ENCODE measurements around the gene ZCWPW1. TPM values are rescaled to one million over a fixed set of nuclear protein-coding genes. Genes with fewer than 3 reads are reported as not detected.
"Not testable (repeated sequence)": the region's sequence is repeated elsewhere in the genome, so short reads cannot be mapped to it uniquely, and the experiment has no call there.

The ZCWPW1 gene
- total RNA-seq, 6 experiments from 2014 or later, result 0.86 to 5.7 (median 2.7) TPM

- intact Hi-C loops (cut with DNase I), result no loop called here
- Histone ChIP-seq H3K4me1 (no peaks in the 10 kb centered on the region), H3K27me3 (no peaks in the 10 kb centered on the region), H3K36me3 (no peaks in the 10 kb centered on the region), H3K9me3 (no peaks in the 10 kb centered on the region), H3K4me3 (no peak overlapping the region), H3K27ac (peak overlapping the region in 2 of 3 donors; percentile 16 to 66)
- WGBS (ENCODE audit: insufficient coverage, low coverage, low lambda C conversion rate, missing lambda C conversion rate), result 20% methylated on average over 1 of the region's 6 CpGs
- ATAC-seq, result peak; percentile 49 to 66 (median 60)
- peak in 2 of 3 donors; percentile 59 to 86 for DNase-seq
- no peak for TF ChIP-seq POLR2A (IDR thresholded peaks at IDR 0.05)
- TF ChIP-seq, protein P1, sequence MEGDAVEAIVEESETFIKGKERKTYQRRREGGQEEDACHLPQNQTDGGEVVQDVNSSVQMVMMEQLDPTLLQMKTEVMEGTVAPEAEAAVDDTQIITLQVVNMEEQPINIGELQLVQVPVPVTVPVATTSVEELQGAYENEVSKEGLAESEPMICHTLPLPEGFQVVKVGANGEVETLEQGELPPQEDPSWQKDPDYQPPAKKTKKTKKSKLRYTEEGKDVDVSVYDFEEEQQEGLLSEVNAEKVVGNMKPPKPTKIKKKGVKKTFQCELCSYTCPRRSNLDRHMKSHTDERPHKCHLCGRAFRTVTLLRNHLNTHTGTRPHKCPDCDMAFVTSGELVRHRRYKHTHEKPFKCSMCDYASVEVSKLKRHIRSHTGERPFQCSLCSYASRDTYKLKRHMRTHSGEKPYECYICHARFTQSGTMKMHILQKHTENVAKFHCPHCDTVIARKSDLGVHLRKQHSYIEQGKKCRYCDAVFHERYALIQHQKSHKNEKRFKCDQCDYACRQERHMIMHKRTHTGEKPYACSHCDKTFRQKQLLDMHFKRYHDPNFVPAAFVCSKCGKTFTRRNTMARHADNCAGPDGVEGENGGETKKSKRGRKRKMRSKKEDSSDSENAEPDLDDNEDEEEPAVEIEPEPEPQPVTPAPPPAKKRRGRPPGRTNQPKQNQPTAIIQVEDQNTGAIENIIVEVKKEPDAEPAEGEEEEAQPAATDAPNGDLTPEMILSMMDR (IDR thresholded peaks at IDR 0.05), result no peak
These were observed 59.4 kb downstream of the ZCWPW1 start for GRCh38 chr7:100369105-100369504.

- peak in 1 of 3 donors; percentile 55 for DNase-seq
- peak in 2 of 4 donors; percentile 5 to 7 for ATAC-seq
- intact Hi-C loops (cut with DNase I), result no loop called here
These were observed 60.6 kb downstream of the ZCWPW1 start for GRCh38 chr7:100367676-100368613.

DNA sequence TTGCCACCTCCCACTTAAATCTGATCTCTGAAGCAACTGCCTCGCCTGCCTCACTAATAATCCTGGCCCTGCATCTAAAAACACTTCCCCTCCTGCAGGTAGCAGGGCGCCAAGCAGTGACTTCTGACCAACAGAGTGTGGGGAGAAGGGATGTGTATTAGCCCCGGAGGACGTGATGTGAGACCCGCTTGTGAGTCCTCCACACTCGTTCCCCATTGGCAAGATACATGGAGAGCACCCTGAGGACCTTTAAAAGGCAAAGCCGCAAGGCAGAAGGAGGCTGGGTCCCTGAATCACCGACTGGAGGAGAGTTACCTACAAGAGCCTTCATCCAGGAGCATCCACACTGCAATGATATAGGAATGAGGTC, 61.3 kb downstream of the ZCWPW1 start:
- no peak overlapping the region for H3K27ac ChIP-seq
- no peaks in the 10 kb centered on the region for H3K4me1 ChIP-seq
- H3K27me3 ChIP-seq, result no peaks in the 10 kb centered on the region
- ATAC-seq (no peak), DNase-seq (peak in 1 of 3 donors; percentile 41)
- no peaks in the 10 kb centered on the region for H3K9me3 ChIP-seq
- intact Hi-C loops (cut with DNase I), result no loop called here
- 93% methylated on average over 6 of the region's 8 CpGs for WGBS (ENCODE audit: insufficient coverage, low coverage, low lambda C conversion rate, missing lambda C conversion rate)
- H3K4me3 ChIP-seq, result no peak overlapping the region
- TF ChIP-seq, protein P1 (IDR thresholded peaks at IDR 0.05), result no peak
- TF ChIP-seq POLR2A (IDR thresholded peaks at IDR 0.05), result no peak
- peaks cover 0 to 5% (median under 1%) of the 10 kb centered on the region in 4 donors for H3K36me3 ChIP-seq

More at GRCh38 chr7:100367676-100368613, 60.6 kb downstream of the ZCWPW1 start:
- peak overlapping the region in 1 of 3 donors; percentile 43 for H3K27ac ChIP-seq
- H3K36me3 ChIP-seq, result peaks cover 0 to 3% (median 0%) of the 10 kb centered on the region in 4 donors
- no peaks in the 10 kb centered on the region for H3K27me3 ChIP-seq
- H3K4me3 ChIP-seq, result no peak overlapping the region
- no peaks in the 10 kb centered on the region for H3K4me1 ChIP-seq
- no peak for TF ChIP-seq POLR2A (IDR thresholded peaks at IDR 0.05)
- TF ChIP-seq, protein P1 (IDR thresholded peaks at IDR 0.05), result no peak
- H3K9me3 ChIP-seq, result no peaks in the 10 kb centered on the region
- WGBS (ENCODE audit: insufficient coverage, low coverage, low lambda C conversion rate, missing lambda C conversion rate), result 83% methylated on average over 11 of the region's 12 CpGs

DNA sequence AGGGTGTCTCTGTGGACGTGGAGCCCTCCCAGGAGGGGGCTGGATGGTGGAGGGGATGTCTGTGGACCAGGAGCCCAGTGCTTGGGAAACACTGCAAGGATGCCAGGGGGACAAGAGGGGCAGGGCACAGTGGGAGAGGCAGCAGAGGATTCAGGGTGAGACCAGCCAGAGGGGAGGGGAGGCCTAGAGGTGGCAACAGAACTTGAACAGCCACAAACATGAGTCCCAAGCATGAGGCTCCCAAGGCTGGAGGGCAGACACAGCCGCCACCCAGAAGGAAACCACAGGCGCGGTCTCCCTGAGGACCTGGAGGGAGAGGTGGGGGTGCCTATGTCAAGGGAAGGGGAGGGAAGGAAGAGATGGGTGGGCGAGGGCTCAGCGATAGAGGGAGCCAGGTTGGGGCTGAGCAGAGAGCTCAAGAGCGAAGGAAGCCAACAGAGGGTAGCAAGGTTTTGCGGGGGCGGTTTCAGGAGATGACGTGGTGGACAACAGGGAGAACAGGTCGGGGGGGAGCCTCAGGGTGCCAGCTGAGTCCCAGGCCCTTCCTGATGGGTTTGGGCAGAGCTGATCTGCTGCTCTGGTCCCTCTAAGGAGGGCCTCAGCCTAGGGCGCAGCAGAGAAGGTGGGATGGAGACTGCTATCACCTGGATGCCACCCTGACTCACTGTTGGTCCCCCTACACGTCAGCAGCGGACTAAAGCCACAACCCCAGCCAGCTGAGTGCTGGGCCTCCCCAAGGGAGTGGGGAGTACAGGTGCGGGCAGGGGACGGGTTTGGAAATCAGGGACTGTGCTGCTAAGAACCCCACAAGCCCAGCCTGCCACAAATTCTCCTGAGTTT, 61.9 kb downstream of the ZCWPW1 start:
- Histone ChIP-seq H3K27me3 (no peaks in the 10 kb centered on the region), H3K9me3 (no peaks in the 10 kb centered on the region), H3K4me1 (no peaks in the 10 kb centered on the region), H3K27ac (no peak overlapping the region), H3K36me3 (peaks cover 0 to 11% (median 4%) of the 10 kb centered on the region in 4 donors), H3K4me3 (no peak overlapping the region)
- DNase-seq (peak in 1 of 3 donors; percentile 44), ATAC-seq (no peak)
- TF ChIP-seq, protein P1 (IDR thresholded peaks at IDR 0.05), result no peak
- no peak for TF ChIP-seq POLR2A (IDR thresholded peaks at IDR 0.05)
- WGBS (ENCODE audit: insufficient coverage, low coverage, low lambda C conversion rate, missing lambda C conversion rate), result 71% methylated on average over 11 of the region's 16 CpGs
- intact Hi-C loops (cut with DNase I), result no loop called here

GRCh38 chr7:100365998-100366367, 62.5 kb downstream of the ZCWPW1 start:
- H3K4me3 ChIP-seq; H3K9me3 ChIP-seq; ATAC-seq; H3K4me1 ChIP-seq; H3K27me3 ChIP-seq; intact Hi-C loops (cut with DNase I); H3K27ac ChIP-seq: not testable (repeated sequence)
- peak in 1 of 3 donors; percentile 40 for DNase-seq
- WGBS (ENCODE audit: insufficient coverage, low coverage, low lambda C conversion rate, missing lambda C conversion rate), result 95% methylated on average over 7 of the region's 7 CpGs
- peaks cover 0 to 18% (median 7%) of the 10 kb centered on the region in 4 donors for H3K36me3 ChIP-seq
